ENCODE data around the gene ENTHD1. TPM values are rescaled to one million over a fixed set of nuclear protein-coding genes. Genes with fewer than 3 reads are reported as not detected.

Gene ENTHD1
- total and polyA plus RNA-seq, 9 of the 15 experiments (the other 6 are each of a cell fraction or from before 2014, with no cell fraction given), result 0.13 to 0.98 (median 0.35) TPM

DNA sequence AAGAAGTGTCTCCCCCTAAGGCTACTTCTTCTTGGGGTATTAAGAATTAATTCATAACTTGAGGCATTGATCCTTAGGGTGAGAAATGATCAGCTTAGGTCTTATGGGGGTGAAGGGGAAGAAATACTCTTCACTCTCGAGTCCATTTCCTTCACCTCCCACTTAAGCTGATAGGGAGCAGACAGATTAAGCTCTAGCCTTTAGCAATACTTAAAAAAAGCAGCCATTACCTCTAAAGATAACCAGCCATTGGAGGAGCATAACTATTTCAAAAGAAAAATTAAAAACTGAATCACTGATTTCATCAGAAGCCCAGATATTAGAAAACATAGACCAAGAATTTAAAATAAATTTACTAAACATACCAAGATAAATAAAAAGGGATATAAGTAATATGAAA lies 60.5 kb downstream of the ENTHD1 start (continued):
- TF ChIP-seq, protein P1, sequence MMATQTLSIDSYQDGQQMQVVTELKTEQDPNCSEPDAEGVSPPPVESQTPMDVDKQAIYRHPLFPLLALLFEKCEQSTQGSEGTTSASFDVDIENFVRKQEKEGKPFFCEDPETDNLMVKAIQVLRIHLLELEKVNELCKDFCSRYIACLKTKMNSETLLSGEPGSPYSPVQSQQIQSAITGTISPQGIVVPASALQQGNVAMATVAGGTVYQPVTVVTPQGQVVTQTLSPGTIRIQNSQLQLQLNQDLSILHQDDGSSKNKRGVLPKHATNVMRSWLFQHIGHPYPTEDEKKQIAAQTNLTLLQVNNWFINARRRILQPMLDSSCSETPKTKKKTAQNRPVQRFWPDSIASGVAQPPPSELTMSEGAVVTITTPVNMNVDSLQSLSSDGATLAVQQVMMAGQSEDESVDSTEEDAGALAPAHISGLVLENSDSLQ (IDR thresholded peaks at IDR 0.05), result no peak
- no peak for TF ChIP-seq SIRT6 (IDR thresholded peaks at IDR 0.05; ENCODE audit: low read depth, low read length)
- peak; percentile 47 for TF ChIP-seq RBFOX2 (IDR thresholded peaks at IDR 0.05; ENCODE audit: low read depth, low read length)
- no peak for TF ChIP-seq KDM2B (CRISPR knock-in tag; IDR thresholded peaks at IDR 0.05)
- no peak for TF ChIP-seq ZBED1 (IDR thresholded peaks at IDR 0.05)
- no peak for TF ChIP-seq XRCC3 (IDR thresholded peaks at IDR 0.05)
- TF ChIP-seq ZNF239 (CRISPR knock-in tag; IDR thresholded peaks at IDR 0.05), result no peak
- TF ChIP-seq HOMEZ (CRISPR knock-in tag; IDR thresholded peaks at IDR 0.05), result no peak
- TF ChIP-seq CSDE1 (IDR thresholded peaks at IDR 0.05), result 0 out of 4 replicates have a peak, but pooled peaks of 1 of the 2 experiments have one; percentile 30
- no peak for TF ChIP-seq CGGBP1 (CRISPR knock-in tag; IDR thresholded peaks at IDR 0.05)

All from K562 (cell line).